DOHH2 (cell line): Measurements from ENCODE around the gene GPSM1.

Source experiments
- CTCF ChIP-seq: fragments of 200-600 bp; sonication (generic); IDR thresholded peaks from one replicate; pipeline ENCODE4 v1.5.1; 2014; ENCODE audit warnings: antibody characterized with exemption, mild to moderate bottlenecking, low read depth, low read length; ENCODE audit not compliant: poor library complexity, severe bottlenecking
- EZH2phosphoT487 ChIP-seq: fragments of 200-600 bp; sonication (generic); IDR thresholded peaks from 2 replicates; pipeline ENCODE4 v1.6.1; 2017; ENCODE audit warnings: borderline replicate concordance, mild to moderate bottlenecking, antibody characterized with exemption, low read length, moderate library complexity, mixed read lengths

- TF ChIP-seq CTCF (peak; percentile 68), EZH2phosphoT487 (no peak)
Measured at GRCh38 chr9:136312436-136312835, 14.9 kb upstream of the GPSM1 start.
